ENCODE results near the gene CARD19. TPM values are rescaled to one million over a fixed set of nuclear protein-coding genes. Genes with fewer than 3 reads are reported as not detected.

Gene CARD19
- total RNA-seq, 4 donors from 2014 or later = 49.6 to 82.4 (median 70.9) TPM

DNA sequence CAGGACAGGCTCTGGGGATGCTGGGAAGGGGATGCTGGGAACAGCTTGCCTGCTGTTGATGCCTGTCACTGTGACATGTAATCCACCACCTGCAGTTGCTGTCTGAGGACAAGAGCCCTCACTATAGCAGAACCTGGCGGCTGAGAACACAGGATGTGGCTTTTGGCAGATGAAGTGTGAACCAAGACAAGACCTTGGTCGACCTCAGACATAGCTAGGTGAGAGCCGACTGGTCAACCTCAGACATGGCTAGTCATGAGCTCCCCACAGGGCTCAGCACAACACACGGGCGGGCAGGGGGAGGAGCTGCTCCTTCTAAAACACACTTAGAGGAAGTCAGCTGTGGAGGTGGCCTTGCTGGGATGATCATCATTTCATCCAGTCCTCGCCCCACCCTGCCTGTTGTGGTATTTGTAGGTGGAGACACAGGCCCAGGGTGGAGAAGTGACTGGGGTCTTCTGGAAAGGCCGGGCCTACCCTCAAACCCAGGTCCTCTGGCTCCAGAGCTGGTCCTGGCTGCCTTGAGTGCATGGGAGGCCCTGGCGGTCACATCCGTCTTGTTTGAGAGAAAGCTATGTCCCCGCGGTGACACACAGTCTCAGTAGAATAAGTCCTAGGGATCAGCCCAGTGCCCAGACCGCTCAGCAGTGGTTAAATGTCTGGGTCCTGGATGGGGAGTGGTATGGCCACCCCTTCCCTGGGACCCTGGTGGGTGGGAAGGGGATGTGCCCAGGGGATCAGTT lies 31.5 kb upstream of the CARD19 start:
- DNase-seq = peak in 1 of 2 donors; percentile 29
- H3K27me3 ChIP-seq = peaks cover 4 to 6% (median 5%) of the 10 kb centered on the region in 3 donors
- H3K36me3 ChIP-seq = no peaks in the 10 kb centered on the region
- in situ Hi-C loops (cut with MboI; ENCODE audit: low sequenced_read_pairs in 4 of 4) = no loop called here
- no peaks in the 10 kb centered on the region for H3K9me3 ChIP-seq
- peaks cover 0 to 5% of the 10 kb centered on the region in 2 donors for H3K4me1 ChIP-seq
- intact Hi-C loops (cut with DNase I; ENCODE audit: low total_unique reads) = no loop called here
- H3K4me3 ChIP-seq = no peak overlapping the region
- no peak for ATAC-seq
- no peak overlapping the region for H3K27ac ChIP-seq
- TF ChIP-seq POLR2A (IDR thresholded peaks at IDR 0.05) = no peak
- TF ChIP-seq, protein P1, sequence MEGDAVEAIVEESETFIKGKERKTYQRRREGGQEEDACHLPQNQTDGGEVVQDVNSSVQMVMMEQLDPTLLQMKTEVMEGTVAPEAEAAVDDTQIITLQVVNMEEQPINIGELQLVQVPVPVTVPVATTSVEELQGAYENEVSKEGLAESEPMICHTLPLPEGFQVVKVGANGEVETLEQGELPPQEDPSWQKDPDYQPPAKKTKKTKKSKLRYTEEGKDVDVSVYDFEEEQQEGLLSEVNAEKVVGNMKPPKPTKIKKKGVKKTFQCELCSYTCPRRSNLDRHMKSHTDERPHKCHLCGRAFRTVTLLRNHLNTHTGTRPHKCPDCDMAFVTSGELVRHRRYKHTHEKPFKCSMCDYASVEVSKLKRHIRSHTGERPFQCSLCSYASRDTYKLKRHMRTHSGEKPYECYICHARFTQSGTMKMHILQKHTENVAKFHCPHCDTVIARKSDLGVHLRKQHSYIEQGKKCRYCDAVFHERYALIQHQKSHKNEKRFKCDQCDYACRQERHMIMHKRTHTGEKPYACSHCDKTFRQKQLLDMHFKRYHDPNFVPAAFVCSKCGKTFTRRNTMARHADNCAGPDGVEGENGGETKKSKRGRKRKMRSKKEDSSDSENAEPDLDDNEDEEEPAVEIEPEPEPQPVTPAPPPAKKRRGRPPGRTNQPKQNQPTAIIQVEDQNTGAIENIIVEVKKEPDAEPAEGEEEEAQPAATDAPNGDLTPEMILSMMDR (IDR thresholded peaks at IDR 0.05 in 4 of 5, conservative IDR thresholded peaks at IDR 0.05 in 1 of 5) = no peak

DNA sequence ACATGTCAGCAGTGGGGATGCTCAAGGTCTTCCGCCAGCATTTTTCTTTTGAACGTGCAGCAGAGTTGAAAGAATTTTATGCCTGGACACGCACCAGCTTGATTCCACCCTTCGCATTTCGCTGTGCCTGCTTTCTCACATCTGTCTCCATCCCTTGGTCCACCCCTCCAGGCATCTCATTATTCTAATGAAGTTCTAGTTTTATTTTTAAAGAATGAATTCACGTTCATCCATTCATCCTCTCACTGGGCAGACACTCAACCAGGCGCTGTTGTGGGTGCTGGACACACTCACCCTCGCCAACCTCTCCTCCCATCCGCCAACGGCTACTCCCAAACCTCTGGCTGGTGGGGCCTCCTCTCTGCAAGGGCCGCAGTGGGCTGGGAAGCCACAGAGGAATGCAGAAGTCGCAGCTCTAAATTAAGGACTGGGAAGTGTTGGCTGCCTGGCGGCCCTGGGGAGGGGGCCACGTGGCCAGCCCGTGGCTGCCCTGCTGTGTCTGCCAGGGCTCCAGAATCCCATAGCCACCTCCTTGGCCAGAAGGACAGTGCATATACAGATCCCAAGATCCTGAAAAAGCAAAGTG lies 30.8 kb upstream of the CARD19 start:
- Histone ChIP-seq H3K27me3 (no peaks in the 10 kb centered on the region), H3K36me3 (no peaks in the 10 kb centered on the region), H3K9me3 (no peaks in the 10 kb centered on the region), H3K27ac (no peak overlapping the region), H3K4me3 (no peak overlapping the region), H3K4me1 (no peaks in the 10 kb centered on the region)
- ATAC-seq = no peak
- no peak for TF ChIP-seq POLR2A (IDR thresholded peaks at IDR 0.05)
- TF ChIP-seq, protein P1 (IDR thresholded peaks at IDR 0.05 in 4 of 5, conservative IDR thresholded peaks at IDR 0.05 in 1 of 5) = no peak
- no peak for DNase-seq
- intact Hi-C loops (cut with DNase I; ENCODE audit: low total_unique reads) = no loop called here
- in situ Hi-C loops (cut with MboI; ENCODE audit: low sequenced_read_pairs in 4 of 4) = no loop called here

DNA sequence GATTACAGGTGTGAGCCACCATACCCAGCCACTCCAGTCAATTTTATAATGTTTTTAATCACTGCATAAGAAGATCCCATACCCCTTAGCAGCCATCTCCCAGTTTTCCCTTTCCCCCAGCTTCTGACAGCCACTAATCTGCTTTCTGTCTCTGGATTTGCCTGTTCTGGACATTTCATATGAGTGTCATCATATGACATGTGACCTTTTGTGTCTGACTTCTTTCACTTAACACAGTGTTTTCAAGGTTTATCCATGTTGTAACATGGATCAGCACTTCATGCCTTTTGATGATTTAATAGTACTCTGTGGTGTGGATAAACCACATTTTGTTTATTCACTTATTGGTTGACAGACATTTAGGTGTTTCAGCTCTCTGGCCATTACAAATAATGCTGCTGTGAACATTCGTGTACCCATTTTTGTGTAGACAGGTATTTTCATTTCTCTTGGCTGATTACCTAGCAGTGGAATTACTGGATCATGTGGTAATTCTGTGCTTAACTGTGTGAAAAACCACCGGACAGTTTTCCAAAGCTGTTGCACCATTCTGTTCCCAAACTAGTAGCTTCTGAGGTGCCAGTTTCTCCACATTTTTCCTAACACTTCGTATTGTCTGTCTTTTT lies 28.9 kb upstream of the CARD19 start:
- in situ Hi-C loops (cut with MboI; ENCODE audit: low sequenced_read_pairs in 4 of 4) = no loop called here

DNA sequence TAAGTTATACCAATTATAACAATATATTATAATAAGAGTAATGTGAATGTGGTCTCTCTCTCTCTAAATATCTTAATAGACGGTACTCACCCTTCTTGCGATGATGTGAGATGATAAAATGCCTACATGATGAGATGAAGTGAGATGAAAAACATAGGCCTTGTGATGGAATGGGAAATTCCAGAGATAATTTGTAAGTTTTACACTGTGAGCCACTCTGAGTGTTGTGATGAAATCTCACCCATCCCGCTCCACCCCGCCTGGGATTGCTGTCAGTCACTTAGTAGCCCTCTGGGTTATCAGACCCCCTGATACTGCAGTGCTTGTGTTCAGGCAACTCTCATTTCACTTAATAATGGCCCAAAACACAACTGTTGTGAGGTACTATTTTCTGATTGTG lies 27.1 kb upstream of the CARD19 start:
- no peaks in the 10 kb centered on the region for H3K9me3 ChIP-seq
- ATAC-seq (no peak), DNase-seq (no peak)
- H3K27me3 ChIP-seq = no peaks in the 10 kb centered on the region
- intact Hi-C loops (cut with DNase I; ENCODE audit: low total_unique reads) (no loop called here), in situ Hi-C loops (cut with MboI; ENCODE audit: low sequenced_read_pairs in 4 of 4) (no loop called here)
- peaks cover 0 to 7% of the 10 kb centered on the region in 2 donors for H3K4me1 ChIP-seq
- no peaks in the 10 kb centered on the region for H3K36me3 ChIP-seq
- no peak overlapping the region for H3K4me3 ChIP-seq
- TF ChIP-seq POLR2A (IDR thresholded peaks at IDR 0.05) = no peak
- TF ChIP-seq, protein P1 (IDR thresholded peaks at IDR 0.05 in 4 of 5, conservative IDR thresholded peaks at IDR 0.05 in 1 of 5) = no peak
- no peak overlapping the region for H3K27ac ChIP-seq

More for the DNA sequence above, 28.9 kb upstream of the CARD19 start:
- Histone ChIP-seq H3K4me1 (peaks cover 0 to 1% of the 10 kb centered on the region in 2 donors), H3K27me3 (no peaks in the 10 kb centered on the region), H3K36me3 (no peaks in the 10 kb centered on the region), H3K4me3 (no peak overlapping the region), H3K9me3 (no peaks in the 10 kb centered on the region), H3K27ac (no peak overlapping the region)
- no peak for DNase-seq
- no peak for ATAC-seq
- intact Hi-C loops (cut with DNase I; ENCODE audit: low total_unique reads) = no loop called here
- no peak for TF ChIP-seq POLR2A (IDR thresholded peaks at IDR 0.05)
- TF ChIP-seq, protein P1 (IDR thresholded peaks at IDR 0.05 in 4 of 5, conservative IDR thresholded peaks at IDR 0.05 in 1 of 5) = no peak

All from gastrocnemius medialis (tissue), 4 donors.